Hematopoietic multipotent progenitor cell treated with erythropoietin and hydrocortisone succinate and interleukin-3 and kit ligand, for 6 days (in vitro differentiated cells): Measurements from ENCODE around the gene RAB11FIP4.

Experiments
- DNase-seq: peaks from one replicate; pipeline ENCODE4 v3.0.0-alpha.2; 2015

Gene RAB11FIP4

DNA sequence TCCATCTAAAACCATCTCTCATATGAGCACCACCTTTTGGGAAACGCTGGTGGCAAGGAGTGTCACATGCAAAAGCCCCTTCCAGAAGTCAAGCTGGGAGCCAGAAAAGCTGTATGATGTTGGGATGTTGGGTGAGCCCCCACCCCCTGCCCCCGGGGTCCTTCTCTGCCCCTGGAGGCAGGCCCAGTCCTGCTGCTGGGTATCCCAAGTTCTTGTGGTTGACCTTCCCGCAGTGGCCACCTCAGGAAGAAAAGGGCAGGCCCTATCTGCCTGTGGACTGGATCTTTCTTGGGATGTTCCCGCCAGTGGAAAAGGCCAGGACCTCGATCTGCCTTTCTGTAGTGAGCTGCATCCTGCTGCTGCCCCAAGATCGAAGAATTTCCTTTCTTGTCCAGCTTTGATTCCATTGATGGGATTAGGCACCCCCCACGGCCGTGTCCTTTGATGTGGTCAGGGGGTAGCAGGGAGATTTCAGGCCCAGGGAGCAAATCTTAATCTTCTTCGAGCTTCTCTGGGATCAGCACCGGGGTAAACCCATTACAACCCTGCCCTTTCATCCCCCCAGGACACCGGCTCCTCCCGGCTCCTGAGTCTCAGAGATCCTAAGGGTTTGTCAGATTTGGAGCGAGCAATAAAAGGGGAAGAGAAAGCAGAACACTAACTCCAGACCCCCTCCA lies 165.6 kb downstream of the RAB11FIP4 start:
- no peak for DNase-seq

GRCh38 chr17:31558748-31559583 lies 167.5 kb downstream of the RAB11FIP4 start:
- DNase-seq: peak; percentile 61

DNA sequence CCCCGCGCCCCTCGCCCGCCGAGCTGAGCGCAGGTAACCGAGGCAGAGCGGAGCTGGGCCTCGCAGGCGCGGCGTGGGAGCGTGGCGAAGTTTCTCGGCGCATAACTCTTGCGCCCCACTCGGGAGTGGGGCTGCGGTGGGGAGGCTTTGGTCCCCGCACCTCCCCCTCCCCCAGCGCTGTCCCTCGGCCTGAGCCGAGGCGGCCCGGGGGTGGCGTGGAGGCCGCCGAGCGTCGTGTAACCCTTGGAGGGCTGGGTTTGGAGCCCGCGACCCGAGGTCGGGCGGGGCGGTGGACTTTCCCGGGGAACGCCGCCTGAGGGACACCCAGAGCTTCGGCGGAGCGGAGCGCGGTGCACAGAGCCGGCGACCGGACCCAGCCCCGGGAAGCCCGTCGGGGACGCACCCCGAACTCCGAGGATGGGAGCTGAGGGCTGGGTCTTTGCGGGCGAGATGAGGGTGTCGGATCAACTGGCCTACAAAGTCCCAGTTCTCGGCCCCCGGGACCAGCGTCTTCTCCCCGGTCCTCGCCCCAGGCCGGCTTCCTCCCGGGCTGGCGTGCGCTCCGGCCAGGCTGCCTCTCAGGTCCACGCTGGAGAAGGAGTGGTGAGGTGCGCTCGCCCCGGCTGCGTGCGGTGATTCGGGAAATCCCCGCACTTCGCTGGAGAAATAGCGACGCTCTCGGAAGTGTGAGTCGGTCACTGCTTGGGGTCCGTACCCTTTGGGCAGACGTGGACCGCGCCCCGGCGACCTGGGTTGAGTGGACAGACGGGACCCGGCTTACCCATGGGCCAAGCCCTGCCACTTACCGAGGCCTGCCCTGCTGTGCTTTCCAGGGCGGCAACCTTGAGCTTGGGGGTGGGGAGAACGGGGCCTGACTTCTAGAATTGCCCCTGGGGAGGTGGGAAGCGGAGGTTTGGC lies 168.4 kb downstream of the RAB11FIP4 start:
- DNase-seq: no peak

DNA sequence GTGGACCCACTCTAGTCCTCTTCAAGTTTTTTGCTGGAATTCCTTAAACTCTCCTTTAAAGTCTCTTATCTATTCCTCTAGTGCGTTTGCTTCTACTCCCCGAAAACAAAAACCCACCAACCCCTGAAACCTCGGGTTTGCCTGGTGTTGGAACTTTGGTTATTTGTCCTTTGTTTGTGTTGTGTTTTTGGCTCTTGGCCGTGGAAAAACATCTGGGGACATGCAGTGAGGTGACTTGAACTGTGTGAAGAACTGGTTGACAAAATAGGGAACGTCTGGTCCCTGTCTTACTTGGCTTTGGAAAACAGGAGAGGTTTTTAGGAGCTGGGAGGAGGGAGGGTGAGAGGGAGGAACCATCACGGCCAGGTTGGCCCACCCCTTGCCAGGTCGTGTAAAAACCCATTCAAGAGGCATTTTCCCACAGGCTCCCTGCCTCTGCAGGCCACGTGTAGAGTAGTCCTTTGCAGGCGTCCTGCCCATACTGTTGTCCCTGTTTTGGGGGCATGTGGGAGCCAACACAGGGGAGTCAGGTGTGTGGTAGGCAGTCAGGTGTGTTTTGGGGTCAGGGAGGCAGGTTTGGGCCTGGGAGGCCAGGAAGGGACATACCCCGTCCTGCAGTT lies 169.3 kb downstream of the RAB11FIP4 start:
- DNase-seq: no peak

GRCh38 chr17:31561469-31562375 lies 170.2 kb downstream of the RAB11FIP4 start:
- DNase-seq: no peak

DNA sequence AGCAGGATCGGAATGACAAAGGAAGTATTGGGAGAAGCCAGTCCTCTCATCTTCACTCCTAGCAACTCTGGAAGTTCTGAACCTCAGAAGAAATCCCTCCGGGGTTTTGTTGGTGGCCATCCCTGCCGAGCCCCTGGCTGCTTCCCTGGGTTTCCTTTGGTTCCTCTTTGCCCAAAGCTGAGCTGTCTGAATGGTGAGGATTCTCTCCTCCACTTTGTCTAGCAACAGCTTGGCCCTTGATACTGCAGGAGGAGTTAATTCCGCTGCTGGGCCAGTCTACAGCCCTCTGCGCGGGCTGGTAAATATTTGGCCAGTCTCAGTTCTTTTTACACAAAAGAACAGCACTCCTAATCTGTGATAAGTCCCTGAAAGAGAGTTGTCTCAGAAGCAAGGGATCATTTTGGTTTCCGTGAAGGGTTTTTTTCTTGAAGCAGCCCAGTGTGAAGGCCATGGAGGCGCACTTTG lies 170.9 kb downstream of the RAB11FIP4 start:
- DNase-seq: no peak

DNA sequence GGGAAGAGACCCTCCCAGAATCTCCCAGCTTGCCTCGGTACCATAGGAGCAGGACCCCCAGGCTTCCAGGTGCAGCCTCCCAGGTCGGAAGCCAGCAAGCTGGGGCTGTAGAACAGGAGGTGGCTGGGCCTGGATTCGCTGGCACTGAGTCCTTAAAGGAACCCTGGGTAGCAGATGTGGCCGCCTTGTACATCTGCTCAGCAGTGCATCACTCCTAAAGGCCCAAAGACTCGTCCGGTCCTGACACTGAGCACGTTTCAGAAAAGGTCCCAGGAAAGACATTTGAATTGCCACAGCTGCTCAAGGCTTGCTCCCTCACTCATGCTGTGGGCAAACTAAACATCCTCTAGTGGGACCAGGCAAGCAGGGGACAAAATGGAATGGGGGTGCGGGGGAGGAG lies 172.8 kb downstream of the RAB11FIP4 start:
- no peak for DNase-seq

DNA sequence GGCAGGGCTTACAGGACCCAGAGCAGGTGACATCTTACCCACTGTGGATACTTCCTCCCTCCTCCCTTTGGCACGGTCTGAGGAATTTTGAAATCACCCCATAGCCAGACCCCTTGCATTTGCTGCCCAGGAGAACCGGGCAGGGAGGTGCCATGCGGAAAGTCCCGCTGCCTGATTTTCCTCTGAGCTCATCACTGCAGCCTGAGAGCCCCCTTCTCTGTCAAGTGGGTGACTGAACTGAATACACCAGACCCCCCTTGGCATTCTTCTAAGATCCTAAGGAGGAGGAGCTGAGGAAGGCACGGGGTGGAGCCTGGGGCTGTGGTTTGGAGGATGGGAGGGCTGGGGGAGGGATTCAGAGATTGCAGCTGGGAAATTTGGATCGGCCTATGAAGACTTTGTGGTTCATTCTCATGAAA lies 173.4 kb downstream of the RAB11FIP4 start:
- no peak for DNase-seq

- no peak for DNase-seq
Measured at GRCh38 chr17:31565652-31566051, 174.2 kb downstream of the RAB11FIP4 start.

GRCh38 chr17:31566247-31566991 lies 174.9 kb downstream of the RAB11FIP4 start:
- no peak for DNase-seq

DNA sequence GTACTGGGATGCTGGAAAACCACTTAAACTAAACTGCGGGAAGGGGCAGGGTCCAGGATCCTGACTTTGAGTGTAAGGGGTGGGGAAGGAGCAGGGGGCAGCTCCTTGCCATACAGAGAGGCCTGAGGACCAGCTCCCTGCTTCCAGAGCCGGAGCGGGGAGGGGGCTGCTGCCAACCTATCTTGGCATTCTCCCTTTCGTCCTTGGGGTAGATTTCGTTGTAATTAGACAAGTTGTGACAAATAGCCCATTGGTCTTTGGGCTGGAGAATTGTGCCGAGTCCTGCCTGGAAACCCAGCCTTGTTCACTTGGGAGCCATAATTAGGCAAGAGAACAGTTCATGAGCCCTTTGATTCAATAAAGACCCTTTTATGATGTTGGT lies 175.5 kb downstream of the RAB11FIP4 start:
- no peak for DNase-seq

DNA sequence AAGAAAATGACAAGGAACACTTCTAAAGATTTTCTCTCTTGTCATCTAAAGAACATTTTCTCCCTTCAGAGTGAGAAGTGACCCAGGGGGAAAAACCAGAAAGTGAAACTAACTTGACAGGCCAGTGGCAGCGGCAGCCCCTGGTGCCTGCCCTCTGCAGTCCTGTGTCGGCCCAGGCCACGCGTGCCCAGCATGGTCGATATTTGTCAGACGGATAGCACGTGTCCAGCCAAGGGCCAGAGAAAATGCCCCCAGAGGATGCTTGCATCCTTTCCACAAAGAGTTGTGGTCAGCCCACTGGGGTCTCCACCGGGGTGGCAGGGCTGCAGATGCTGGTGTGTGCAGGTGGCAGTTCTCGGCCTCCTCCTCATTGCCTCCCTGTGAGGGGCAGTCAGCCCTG lies 176.6 kb downstream of the RAB11FIP4 start:
- no peak for DNase-seq

DNA sequence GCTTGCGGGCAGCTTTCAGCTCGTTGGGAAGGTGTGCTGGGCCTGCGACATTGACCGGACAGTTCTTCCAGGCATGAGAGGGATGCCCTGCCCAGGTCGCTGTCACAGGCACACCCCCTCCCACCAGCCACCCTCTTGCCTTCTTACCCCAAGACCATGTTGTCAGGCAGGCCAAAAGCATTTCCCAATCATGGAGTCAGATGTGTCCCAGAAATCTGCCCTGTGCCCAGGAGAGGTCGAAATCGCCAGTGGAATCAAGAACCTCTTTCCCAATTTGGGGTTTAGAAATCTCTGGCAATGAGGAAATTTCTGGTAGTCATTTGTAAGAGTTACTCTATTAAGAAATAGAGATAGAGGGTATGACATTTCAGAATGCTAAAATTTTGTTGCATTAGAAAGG lies 177.1 kb downstream of the RAB11FIP4 start:
- DNase-seq: no peak

- no peak for DNase-seq
Measured at GRCh38 chr17:31570231-31570630, 178.8 kb downstream of the RAB11FIP4 start.

DNA sequence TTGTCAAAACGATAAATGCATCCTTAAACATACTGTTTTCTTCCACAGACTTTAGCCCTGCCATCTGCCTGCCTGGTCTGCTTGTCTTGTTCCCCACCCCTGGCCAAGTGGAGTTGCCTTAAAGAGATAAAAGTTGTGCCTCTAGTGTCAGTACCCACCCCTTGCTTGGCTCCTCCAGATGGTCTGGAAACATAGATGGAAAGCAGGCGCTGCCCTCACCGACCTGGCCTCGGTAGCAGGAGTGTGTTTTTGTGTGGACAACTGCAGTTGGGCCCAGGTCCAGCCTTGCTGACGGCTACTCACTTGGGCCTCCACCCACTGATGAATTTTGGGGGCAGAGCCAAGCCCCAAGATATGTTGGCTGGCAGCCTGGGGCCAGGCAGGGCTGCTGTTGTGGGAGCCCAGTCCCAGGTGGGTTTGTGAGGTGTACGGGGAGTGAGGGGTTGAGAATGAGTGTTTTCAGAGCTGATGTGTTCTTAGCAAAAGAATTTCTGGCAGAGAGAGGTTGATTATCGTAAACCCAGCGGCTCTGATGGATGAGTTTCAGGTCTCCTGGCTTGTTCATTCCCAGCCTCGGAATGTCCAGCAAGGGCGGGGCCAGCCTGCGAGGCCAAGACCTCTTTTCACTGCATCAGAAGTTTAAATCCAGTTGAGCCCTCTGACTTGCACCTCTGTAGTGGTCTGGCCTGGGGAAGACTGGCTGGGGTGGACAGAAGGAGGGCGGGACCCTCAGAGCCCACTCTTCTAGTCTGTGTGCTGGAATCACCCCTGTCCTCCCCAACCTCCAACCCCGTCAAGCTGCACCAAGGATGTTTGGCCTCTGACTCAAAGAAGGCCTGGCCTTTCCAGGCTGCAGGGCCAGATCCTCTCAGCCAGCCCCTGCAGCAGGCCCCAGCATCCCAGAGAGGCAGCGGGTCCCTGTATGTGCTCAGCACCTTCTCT lies 179.7 kb downstream of the RAB11FIP4 start:
- peak; percentile 80 for DNase-seq

DNA sequence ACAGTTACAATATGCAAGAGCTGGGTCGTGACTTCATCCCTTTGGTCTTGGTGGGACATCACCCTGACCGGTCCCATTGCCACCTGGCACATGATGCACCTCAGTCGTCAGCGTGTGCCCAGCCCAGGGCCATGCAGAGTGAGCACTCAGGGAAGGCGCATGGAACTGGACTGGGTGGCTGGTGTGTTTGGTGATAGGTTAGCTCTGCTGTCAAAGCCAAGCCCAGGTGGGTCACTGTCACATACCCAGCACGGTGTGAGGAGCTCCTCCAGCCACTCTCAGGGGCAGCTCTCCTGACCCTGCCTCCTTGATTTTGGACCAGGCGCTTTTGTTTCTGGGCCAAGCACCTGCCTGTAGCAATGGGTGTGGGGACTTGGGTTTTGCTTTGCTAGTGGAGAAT lies 180.9 kb downstream of the RAB11FIP4 start:
- no peak for DNase-seq

- no peak for DNase-seq
Measured at GRCh38 chr17:31573047-31573446, 181.6 kb downstream of the RAB11FIP4 start.

- no peak for DNase-seq
Measured at GRCh38 chr17:31573861-31574260, 182.4 kb downstream of the RAB11FIP4 start.

GRCh38 chr17:31574458-31574857 lies 183.0 kb downstream of the RAB11FIP4 start:
- no peak for DNase-seq

DNA sequence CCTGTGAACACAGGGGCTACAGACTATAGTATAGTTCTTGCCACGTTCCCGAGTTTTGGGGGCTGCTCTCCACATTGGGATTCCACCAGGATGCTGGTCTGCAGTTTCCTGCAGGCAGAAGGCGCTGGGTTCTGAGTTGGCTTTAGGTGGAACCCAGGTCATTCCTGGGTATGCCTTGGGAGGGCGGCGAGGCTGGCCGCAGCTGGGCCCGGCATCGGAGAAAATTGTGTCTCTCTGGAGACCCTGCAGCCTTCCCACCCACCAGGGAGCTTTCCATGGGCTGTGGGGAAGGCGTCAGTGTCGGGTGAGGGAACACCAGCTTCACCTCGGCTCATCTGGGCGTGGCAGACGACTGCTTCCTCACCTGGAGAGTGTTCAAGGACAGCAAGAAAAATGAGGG lies 183.6 kb downstream of the RAB11FIP4 start:
- no peak for DNase-seq
